Measurements from ENCODE around the gene TECTB.

Gene TECTB

GRCh38 chr10:112348759-112349158 is 65.6 kb downstream of the TECTB start:
- no peak for DNase-seq

- no peak for DNase-seq
Measured at GRCh38 chr10:112349521-112350085, 66.4 kb downstream of the TECTB start.

GRCh38 chr10:112351146-112351545 is 67.9 kb downstream of the TECTB start:
- DNase-seq: no peak

GRCh38 chr10:112352044-112352443 is 68.8 kb downstream of the TECTB start:
- no peak for DNase-seq

- DNase-seq: no peak
Measured at GRCh38 chr10:112353046-112353445, 69.8 kb downstream of the TECTB start.

Data from activated CD4-positive, alpha-beta T cell treated with anti-CD3 and anti-CD28 coated beads, Interleukin-2, amount 50 U/mL, for 4 hours (primary cell).